Activated gamma-delta T cell (primary cell): ENCODE results near the gene ADAM22.
"Not testable (repeated sequence)": the region's sequence is repeated elsewhere in the genome, so short reads cannot be mapped to it uniquely, and the experiment has no call there.

ENCODE experiments used
- DNase-seq: peaks from one replicate; lab custom pipeline; 2025; lab: John Stamatoyannopoulos, UW
- total RNA-seq, 2 donors: gene quantifications; one replicate each; lab custom pipeline; 2026; lab: John Stamatoyannopoulos, UW

The ADAM22 gene, protein sequence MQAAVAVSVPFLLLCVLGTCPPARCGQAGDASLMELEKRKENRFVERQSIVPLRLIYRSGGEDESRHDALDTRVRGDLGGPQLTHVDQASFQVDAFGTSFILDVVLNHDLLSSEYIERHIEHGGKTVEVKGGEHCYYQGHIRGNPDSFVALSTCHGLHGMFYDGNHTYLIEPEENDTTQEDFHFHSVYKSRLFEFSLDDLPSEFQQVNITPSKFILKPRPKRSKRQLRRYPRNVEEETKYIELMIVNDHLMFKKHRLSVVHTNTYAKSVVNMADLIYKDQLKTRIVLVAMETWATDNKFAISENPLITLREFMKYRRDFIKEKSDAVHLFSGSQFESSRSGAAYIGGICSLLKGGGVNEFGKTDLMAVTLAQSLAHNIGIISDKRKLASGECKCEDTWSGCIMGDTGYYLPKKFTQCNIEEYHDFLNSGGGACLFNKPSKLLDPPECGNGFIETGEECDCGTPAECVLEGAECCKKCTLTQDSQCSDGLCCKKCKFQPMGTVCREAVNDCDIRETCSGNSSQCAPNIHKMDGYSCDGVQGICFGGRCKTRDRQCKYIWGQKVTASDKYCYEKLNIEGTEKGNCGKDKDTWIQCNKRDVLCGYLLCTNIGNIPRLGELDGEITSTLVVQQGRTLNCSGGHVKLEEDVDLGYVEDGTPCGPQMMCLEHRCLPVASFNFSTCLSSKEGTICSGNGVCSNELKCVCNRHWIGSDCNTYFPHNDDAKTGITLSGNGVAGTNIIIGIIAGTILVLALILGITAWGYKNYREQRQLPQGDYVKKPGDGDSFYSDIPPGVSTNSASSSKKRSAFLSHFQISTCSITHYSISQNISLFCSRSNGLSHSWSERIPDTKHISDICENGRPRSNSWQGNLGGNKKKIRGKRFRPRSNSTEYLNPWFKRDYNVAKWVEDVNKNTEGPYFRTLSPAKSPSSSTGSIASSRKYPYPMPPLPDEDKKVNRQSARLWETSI
- total RNA-seq = 10.9 to 11.1 reads per million in 2 donors

GRCh38 chr7:87933953-87934698, at the start of gene ADAM22:
ADAM22 (plus strand) TSS chr7:87934251; CDS start chr7:87934466, 215 bp downstream.
- DNase-seq = peak; percentile 73

- DNase-seq = no peak
Measured at GRCh38 chr7:87885018-87885417, 49.0 kb upstream of the ADAM22 start.

- DNase-seq = no peak
Measured at GRCh38 chr7:87886875-87887274, 47.2 kb upstream of the ADAM22 start.

GRCh38 chr7:87895363-87895762, 38.7 kb upstream of the ADAM22 start:
- no peak for DNase-seq

- no peak for DNase-seq
Measured at GRCh38 chr7:87899255-87899654, 34.8 kb upstream of the ADAM22 start.

DNA sequence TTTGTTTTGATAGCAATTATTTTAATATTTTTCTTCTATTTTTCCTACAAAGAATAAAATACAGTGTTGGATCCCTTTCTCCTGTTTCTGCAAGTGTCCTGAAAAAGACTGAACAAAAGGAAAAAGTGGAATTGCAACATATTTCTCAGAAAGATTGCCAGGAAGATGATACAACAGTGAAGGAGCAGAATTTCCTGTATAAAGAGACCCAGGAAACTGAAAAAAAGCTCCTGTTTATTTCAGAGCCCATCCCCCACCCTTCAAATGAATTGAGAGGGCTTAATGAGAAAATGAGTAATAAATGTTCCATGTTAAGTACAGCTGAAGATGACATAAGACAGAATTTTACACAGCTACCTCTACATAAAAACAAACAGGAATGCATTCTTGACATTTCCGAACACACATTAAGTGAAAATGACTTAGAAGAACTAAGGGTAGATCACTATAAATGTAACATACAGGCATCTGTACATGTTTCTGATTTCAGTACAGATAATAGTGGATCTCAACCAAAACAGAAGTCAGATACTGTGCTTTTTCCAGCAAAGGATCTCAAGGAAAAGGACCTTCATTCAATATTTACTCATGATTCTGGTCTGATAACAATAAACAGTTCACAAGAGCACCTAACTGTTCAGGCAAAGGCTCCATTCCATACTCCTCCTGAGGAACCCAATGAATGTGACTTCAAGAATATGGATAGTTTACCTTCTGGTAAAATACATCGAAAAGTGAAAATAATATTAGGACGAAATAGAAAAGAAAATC, 26.7 kb upstream of the ADAM22 start:
- DNase-seq = not testable (repeated sequence)

DNA sequence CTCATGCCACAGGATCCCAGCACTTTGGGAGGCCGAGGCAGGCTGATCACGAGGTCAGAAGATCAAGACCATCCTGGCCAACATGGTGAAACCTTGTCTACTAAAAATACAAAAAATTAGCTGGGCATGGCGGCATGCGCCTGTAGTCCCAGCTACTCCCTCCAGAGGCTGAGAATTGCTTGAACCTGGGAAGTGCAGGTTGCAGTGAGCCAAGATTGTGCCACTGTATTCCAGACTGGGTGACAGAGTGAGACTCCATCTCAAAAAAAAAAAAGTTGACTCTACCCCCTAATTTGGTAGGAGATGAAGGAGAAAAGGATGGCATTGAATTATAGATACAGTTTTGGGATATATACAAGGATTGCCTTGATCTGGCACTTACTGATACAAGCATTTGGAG, 25.2 kb upstream of the ADAM22 start:
- not testable (repeated sequence) for DNase-seq

GRCh38 chr7:87912121-87912520, 21.9 kb upstream of the ADAM22 start:
- DNase-seq = no peak

- no peak for DNase-seq
Measured at GRCh38 chr7:87918740-87919139, 15.3 kb upstream of the ADAM22 start.

- DNase-seq = no peak
Measured at GRCh38 chr7:87919875-87920274, 14.2 kb upstream of the ADAM22 start.

DNA sequence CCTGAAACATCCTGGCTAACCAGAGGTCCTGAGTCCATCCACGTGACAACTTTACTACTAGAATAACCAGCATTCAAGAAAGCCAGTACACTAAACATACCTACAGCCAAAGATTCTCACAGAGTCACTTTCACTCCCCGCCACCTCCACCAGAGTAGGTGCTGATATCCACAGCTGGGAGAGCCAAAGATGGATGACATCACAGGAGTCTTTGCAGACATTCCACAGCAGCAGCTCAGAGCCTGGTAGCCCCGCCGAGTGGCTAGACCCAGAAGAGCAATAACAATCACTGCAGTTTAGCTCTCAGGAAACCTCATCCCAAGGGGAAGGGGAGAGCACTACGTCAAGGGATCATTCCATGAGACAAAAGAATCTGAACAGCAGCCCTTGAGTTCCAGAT, 13.5 kb upstream of the ADAM22 start:
- no peak for DNase-seq

- not testable (repeated sequence) for DNase-seq
Measured at GRCh38 chr7:87922759-87923395, 11.2 kb upstream of the ADAM22 start.

- no peak for DNase-seq
Measured at GRCh38 chr7:87926581-87927461, 7.2 kb upstream of the ADAM22 start.

DNA sequence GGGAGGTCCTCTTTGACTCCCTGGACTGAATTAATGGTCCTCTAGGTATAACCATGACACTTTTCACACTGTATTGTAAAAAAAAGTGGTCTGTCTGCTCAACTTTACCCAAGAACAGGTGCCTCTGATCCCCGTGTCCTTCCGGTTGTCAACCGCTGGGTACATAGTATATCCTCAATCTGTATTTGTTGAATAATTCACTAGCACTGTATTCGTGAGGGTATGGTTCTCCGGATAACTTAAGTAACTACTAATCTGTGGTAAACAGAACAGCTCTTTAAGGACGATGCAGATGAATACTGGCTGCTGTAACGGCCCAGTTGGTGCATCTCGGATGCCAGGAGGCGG, 472 bp upstream of the ADAM22 start:
- no peak for DNase-seq

- DNase-seq = peak; percentile 6
Measured at GRCh38 chr7:87934699-87935383, 790 bp downstream of the ADAM22 start.

DNA sequence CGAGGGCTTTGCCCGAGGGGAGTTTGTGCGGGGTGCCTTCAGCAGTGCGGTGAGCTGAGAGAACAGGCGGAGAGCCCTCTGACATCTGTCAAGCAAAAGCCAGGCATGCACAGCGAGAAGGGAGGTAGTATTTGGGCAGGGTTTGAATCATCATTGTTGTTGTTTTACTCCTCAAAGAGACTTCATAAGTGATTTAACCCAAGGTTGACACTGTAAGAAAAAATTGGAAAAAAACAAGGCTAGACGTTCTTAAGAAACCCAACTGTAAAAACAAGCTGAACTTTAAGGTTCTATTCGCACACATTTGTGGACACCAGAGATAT, 1.3 kb downstream of the ADAM22 start:
- no peak for DNase-seq

GRCh38 chr7:87941138-87941537, 7.1 kb downstream of the ADAM22 start:
- no peak for DNase-seq

DNA sequence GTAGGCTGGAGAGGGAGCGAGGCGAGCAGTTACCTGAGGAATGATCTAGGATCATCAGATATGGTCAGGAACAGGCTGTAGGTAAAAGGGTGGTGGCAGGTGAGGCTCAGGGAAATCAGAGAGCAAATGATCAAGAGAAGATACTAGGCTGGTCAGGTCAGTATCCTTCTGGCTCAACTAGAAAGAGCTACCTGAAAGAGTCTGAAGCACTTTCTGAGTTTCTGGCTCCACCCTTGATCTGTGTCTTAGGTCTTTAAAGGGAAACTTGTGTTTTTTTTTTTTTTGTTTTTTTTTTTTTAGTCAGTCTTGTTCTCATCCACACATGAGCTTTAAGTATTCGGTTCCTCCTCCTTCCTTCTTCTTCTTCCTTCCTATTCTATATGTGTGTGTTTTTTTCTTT, 10.5 kb downstream of the ADAM22 start:
- DNase-seq = no peak

GRCh38 chr7:87945926-87946325, 11.9 kb downstream of the ADAM22 start:
- not testable (repeated sequence) for DNase-seq
